22Rv1 (cell line): ENCODE data around the gene EXD3.
A peak's percentile ranks its signal among the peaks of the same experiment; 100 is the strongest.

Experiments used
- H3K27ac ChIP-seq: fragments of 450-650 bp; 2 replicates; pipeline ENCODE4 v1.5.1; 2017
- ZFX ChIP-seq: fragments of 450-650 bp; IDR thresholded peaks from 2 replicates; pipeline ENCODE4 v1.6.1; 2017; ENCODE audit warnings: antibody characterized with exemption, borderline replicate concordance
- TF ChIP-seq, protein P1 (sequence below): fragments of 450-650 bp; IDR thresholded peaks from 2 replicates; pipeline ENCODE4 v1.5.1; 2017; ENCODE audit warnings: mild to moderate bottlenecking

EXD3 gene

GRCh38 chr9:137460363-137461315 lies 37.7 kb upstream of the EXD3 start:
- no peak overlapping the region for H3K27ac ChIP-seq
- TF ChIP-seq, protein P1, sequence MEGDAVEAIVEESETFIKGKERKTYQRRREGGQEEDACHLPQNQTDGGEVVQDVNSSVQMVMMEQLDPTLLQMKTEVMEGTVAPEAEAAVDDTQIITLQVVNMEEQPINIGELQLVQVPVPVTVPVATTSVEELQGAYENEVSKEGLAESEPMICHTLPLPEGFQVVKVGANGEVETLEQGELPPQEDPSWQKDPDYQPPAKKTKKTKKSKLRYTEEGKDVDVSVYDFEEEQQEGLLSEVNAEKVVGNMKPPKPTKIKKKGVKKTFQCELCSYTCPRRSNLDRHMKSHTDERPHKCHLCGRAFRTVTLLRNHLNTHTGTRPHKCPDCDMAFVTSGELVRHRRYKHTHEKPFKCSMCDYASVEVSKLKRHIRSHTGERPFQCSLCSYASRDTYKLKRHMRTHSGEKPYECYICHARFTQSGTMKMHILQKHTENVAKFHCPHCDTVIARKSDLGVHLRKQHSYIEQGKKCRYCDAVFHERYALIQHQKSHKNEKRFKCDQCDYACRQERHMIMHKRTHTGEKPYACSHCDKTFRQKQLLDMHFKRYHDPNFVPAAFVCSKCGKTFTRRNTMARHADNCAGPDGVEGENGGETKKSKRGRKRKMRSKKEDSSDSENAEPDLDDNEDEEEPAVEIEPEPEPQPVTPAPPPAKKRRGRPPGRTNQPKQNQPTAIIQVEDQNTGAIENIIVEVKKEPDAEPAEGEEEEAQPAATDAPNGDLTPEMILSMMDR = no peak
- TF ChIP-seq ZFX = no peak

DNA sequence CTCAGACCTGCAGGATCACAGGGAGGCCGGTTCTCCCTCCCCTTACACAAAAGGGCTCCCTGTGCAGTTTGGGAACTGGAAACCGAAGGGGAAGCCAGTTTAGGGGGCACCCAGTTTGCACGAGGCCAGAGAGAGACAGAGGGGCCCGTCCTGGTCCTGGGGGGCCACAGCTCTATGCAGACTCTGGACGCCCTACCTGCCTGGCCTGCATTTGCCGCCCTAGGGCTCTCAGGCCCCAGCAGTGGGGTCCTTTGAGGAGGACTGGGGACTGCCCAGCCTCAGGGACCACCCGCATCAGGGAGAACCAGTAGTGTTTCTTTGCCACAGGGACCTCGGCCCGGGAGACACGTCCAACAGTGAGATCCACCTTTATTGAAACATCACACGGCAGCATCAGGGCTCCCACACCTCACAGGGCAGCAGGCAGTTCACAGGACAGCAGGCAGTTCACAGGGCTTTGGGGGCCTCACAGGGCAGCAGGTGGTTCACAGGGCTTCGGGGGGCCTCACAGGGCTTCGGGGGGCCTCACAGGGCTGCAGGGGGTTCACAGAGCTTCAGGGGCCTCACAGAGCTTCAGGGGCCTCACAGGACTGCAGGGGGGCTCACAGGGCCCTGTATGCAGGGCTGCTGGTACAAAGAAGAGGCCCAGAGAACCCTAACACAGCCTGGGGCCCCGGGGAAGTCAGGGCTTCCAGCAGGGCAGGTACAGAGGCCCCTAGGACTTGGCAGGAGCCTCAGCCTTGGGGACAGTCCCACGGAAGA lies 36.8 kb upstream of the EXD3 start:
- TF ChIP-seq, protein P1 = no peak
- TF ChIP-seq ZFX = no peak
- H3K27ac ChIP-seq = peak overlapping the region; percentile 56; the same call in 1 of the 2 replicates

- TF ChIP-seq ZFX = no peak
- TF ChIP-seq, protein P1 = no peak
- peak within 1 kb of the TSS; percentile 56 for H3K27ac ChIP-seq
These were observed 36.2 kb upstream of the EXD3 start, which contains the start of gene NSMF for GRCh38 chr9:137459152-137459600. TSS of gene NSMF (minus strand) at chr9:137459334. CDS start at chr9:137459102, 232 bp downstream.

- H3K27ac ChIP-seq = peak overlapping the region; percentile 56
- TF ChIP-seq ZFX = no peak
- TF ChIP-seq, protein P1 = no peak
These were observed 35.5 kb upstream of the EXD3 start for GRCh38 chr9:137458194-137459151.

DNA sequence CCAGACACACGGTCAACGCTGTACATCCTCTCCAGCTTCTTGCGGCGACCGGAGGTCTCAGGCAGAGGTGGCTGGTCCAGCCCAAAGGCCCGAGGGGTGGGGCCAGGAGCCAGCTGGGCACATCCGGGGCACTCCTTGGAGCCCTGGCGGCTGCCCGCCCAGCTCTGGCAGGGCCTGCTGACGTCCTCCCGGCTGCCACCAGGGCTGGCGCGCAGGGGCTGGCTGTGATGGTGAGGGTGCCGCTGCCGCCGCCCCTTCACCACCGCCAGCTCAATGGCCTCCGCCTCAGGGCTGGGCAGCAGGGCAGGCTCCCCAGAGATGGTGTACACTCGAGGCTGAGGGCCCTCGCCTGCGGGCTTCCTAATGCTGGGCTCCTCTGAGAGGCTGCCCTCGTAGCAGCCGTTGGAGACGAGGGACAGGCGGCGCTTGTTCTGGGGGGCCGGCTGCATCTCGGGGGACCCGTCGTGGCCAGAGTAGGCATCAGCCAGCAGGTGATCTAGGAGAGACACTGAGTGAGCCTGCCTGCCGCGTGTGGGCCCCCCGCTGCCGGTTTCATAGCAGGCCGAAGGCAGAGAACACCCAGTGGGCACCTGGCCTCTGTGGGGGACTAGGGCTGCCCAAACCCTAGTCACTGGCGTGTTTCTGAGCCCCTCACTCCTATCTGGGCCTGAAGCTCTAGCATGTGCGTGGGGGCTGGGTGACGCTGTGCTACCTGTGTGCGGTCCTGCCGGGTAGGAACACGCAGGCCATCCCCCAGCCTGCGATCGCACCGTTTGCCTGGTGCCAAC lies 34.6 kb upstream of the EXD3 start:
- TF ChIP-seq ZFX = no peak
- TF ChIP-seq, protein P1 = no peak
- H3K27ac ChIP-seq = no peak overlapping the region; the same call in 1 of the 2 replicates

DNA sequence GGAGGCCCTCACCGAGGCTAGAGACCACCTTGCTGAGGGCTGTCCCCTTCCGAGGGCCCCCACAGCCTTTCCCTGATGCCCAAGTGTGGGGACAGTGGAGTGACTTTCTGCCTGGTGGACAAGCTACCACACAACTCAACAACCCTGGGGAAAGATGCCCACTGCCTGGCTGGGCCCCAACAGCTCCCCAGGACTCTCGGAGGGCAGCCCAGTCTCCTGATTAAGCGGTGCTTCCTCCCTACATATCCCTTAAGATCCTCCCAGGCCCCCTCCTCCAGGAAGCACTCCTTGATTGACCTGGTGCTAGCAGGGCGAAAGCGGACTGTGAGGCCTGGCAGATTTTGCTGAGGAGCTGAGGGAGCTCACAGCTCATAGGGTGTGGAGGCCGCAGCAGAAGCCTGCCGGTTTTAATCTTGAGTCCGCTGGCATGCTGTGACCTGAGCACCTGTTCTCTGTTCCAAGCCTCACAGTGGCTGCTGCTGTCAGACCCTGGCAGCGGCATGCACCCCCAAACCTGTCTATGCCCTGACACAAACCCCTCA lies 34.0 kb upstream of the EXD3 start:
- TF ChIP-seq ZFX = no peak
- TF ChIP-seq, protein P1 = no peak
- H3K27ac ChIP-seq = peak overlapping the region; percentile 17; the same call in 1 of the 2 replicates
